Upper lobe of left lung (tissue), 6 donors: ENCODE results near the gene CYFIP2. TPM values are rescaled to one million over a fixed set of nuclear protein-coding genes. Genes with fewer than 3 reads are reported as not detected.
"Not testable (repeated sequence)": the region's sequence is repeated elsewhere in the genome, so short reads cannot be mapped to it uniquely, and the experiment has no call there.

ENCODE experiments used
- ATAC-seq, 2 donors: fragments of 200-7000 bp; cut with Tn5 transposase; one replicate each; pipeline ENCODE4 v1.9.1; 2022; ENCODE audit warnings: mild to moderate bottlenecking in 2 of 2, moderate library complexity in 2 of 2; ENCODE audit not compliant: low FRiP score in 2 of 2
- DNase-seq, 2 donors: peaks; one replicate each; pipeline ENCODE4 v3.0.0-alpha.2; 2019 to 2020
- H3K27ac ChIP-seq, 4 donors: fragments of 200-600 bp; sonication (generic); one replicate each; pipeline ENCODE4 v1.5.1; 2016 to 2019
- H3K27me3 ChIP-seq, 4 donors: fragments of 200-600 bp; sonication (generic); one replicate each; pipeline ENCODE4 v1.5.1; 2017 to 2019
- H3K36me3 ChIP-seq, 4 donors: fragments of 200-600 bp; sonication (generic); one replicate each; pipeline ENCODE4 v1.5.1; 2016 to 2019
- H3K4me1 ChIP-seq, 4 donors: fragments of 200-600 bp; sonication (generic); one replicate each; pipeline ENCODE4 v1.5.1; 2018 to 2019
- H3K4me3 ChIP-seq, 4 donors: fragments of 200-600 bp; sonication (generic); one replicate each; pipeline ENCODE4 v1.5.1; 2017 to 2019; ENCODE audit warnings: mild to moderate bottlenecking in 2 of 4, moderate library complexity in 1 of 4
- H3K9me3 ChIP-seq, 4 donors: fragments of 200-600 bp; sonication (generic); one replicate each; pipeline ENCODE4 v1.5.1; 2018 to 2019
- CTCF ChIP-seq, 6 experiments: fragments of 450-650 bp in 4 of 6; fragments of 200-600 bp in 2 of 6; sonication (generic) in 2 of 6; IDR thresholded peaks; one replicate each; pipeline ENCODE4 v1.5.1; 2016 to 2019; ENCODE audit warnings: antibody characterized with exemption in 6 of 6
- EP300 ChIP-seq, 4 donors: sonication (generic); formaldehyde crosslinking; IDR thresholded peaks; one replicate each; pipeline ENCODE4 v1.5.1; 2017; ENCODE audit warnings: antibody characterized with exemption in 4 of 4, control low read depth in 2 of 4
- POLR2A ChIP-seq, 4 donors: fragments of 450-650 bp; IDR thresholded peaks; one replicate each; pipeline ENCODE4 v1.5.1; 2016 to 2017; ENCODE audit warnings: antibody characterized with exemption in 4 of 4, mild to moderate bottlenecking in 2 of 4
- POLR2AphosphoS5 ChIP-seq, 2 donors: sonication (generic); formaldehyde crosslinking; IDR thresholded peaks; one replicate each; pipeline ENCODE4 v1.5.1; 2017; ENCODE audit warnings: antibody characterized with exemption in 2 of 2
- WGBS, 2 donors: methylation state at CpG; one replicate each; pipeline ENCODE4 v1.1.5; 2017 to 2018; 5-methylcytosine and 5-hydroxymethylcytosine counted together
- total RNA-seq, 6 donors: library from RNA; depleted of rRNA in 4 of 6; stranded (reverse); fragments of >200 nt in 4 of 6; gene quantifications; one replicate each; pipeline versions ENCODE4 v1.1.0 to v1.2.1, GENCODE V29; 2016 to 2021
- donor health status: DM: no; HTN: no; CAD: no; lungs with moderate emphysema.
- donor health status: DM: no; HTN: yes; CAD: no; lungs with severe emphysema.

The CYFIP2 gene
- total RNA-seq, 6 donors from 2014 or later: 39.6 to 71.8 (median 47.7) TPM

GRCh38 chr5:157390551-157391297 lies 124.8 kb downstream of the CYFIP2 start:
- ATAC-seq (peak; percentile 11 to 69), DNase-seq (peak in 1 of 2 donors; percentile 73)
- 64 to 70% methylated on average over 13 to 15 of the region's 15 CpGs for WGBS, 2 donors
- Histone ChIP-seq H3K4me3 (no peak overlapping the region), H3K27ac (peak overlapping the region in 1 of 4 donors; percentile 33), H3K36me3 (peaks cover 0 to 19% (median 9%) of the 10 kb centered on the region in 4 donors), H3K4me1 (no peaks in the 10 kb centered on the region), H3K9me3 (no peaks in the 10 kb centered on the region), H3K27me3 (no peaks in the 10 kb centered on the region)
- TF ChIP-seq POLR2A (IDR thresholded peaks at IDR 0.05) (no peak), EP300 (IDR thresholded peaks at IDR 0.05) (no peak), POLR2AphosphoS5 (IDR thresholded peaks at IDR 0.05) (no peak)

GRCh38 chr5:157398305-157398704 lies 132.4 kb downstream of the CYFIP2 start:
- Histone ChIP-seq H3K4me3 (no peak overlapping the region), H3K36me3 (peaks cover 0 to 4% (median 1%) of the 10 kb centered on the region in 4 donors), H3K9me3 (no peaks in the 10 kb centered on the region), H3K27me3 (no peaks in the 10 kb centered on the region), H3K27ac (no peak overlapping the region), H3K4me1 (no peaks in the 10 kb centered on the region)
- ATAC-seq (no peak), DNase-seq (no peak)
- no peak for TF ChIP-seq CTCF (IDR thresholded peaks at IDR 0.05)
- TF ChIP-seq POLR2AphosphoS5 (IDR thresholded peaks at IDR 0.05): no peak
- no peak for TF ChIP-seq POLR2A (IDR thresholded peaks at IDR 0.05)
- no peak for TF ChIP-seq EP300 (IDR thresholded peaks at IDR 0.05)

- Histone ChIP-seq H3K27me3 (no peaks in the 10 kb centered on the region), H3K9me3 (peaks cover 0 to 5% (median 2%) of the 10 kb centered on the region in 4 donors), H3K4me3 (no peak overlapping the region), H3K27ac (no peak overlapping the region), H3K4me1 (no peaks in the 10 kb centered on the region), H3K36me3 (no peaks in the 10 kb centered on the region)
- whole genome bisulfite sequencing, 2 donors: 73 to 80% methylated on average over 4 to 5 of the region's 5 CpGs
- DNase-seq (no peak), ATAC-seq (no peak)
- no peak for TF ChIP-seq POLR2A (IDR thresholded peaks at IDR 0.05)
- no peak for TF ChIP-seq EP300 (IDR thresholded peaks at IDR 0.05)
- no peak for TF ChIP-seq CTCF (IDR thresholded peaks at IDR 0.05)
- no peak for TF ChIP-seq POLR2AphosphoS5 (IDR thresholded peaks at IDR 0.05)
These were observed 135.0 kb downstream of the CYFIP2 start for GRCh38 chr5:157400741-157401495.

- H3K4me3 ChIP-seq: no peak overlapping the region
These were observed 149.9 kb downstream of the CYFIP2 start for GRCh38 chr5:157415838-157416237.

GRCh38 chr5:157419521-157419920 lies 153.6 kb downstream of the CYFIP2 start:
- ATAC-seq, H3K9me3 ChIP-seq, H3K27ac ChIP-seq, H3K36me3 ChIP-seq, H3K4me3 ChIP-seq, H3K4me1 ChIP-seq, H3K27me3 ChIP-seq: not testable (repeated sequence)
- DNase-seq: peak in 1 of 2 donors; percentile 73
- WGBS, 2 donors: 100% methylated on average over 8 to 12 of the region's 30 CpGs

More at GRCh38 chr5:157415838-157416237, 149.9 kb downstream of the CYFIP2 start:
- Histone ChIP-seq H3K9me3 (no peaks in the 10 kb centered on the region), H3K4me1 (no peaks in the 10 kb centered on the region), H3K27me3 (no peaks in the 10 kb centered on the region), H3K36me3 (no peaks in the 10 kb centered on the region), H3K27ac (no peak overlapping the region)
- TF ChIP-seq EP300 (IDR thresholded peaks at IDR 0.05) (no peak), POLR2A (IDR thresholded peaks at IDR 0.05) (no peak), CTCF (IDR thresholded peaks at IDR 0.05) (no peak), POLR2AphosphoS5 (IDR thresholded peaks at IDR 0.05) (no peak)
- DNase-seq (no peak), ATAC-seq (no peak)

- H3K27ac ChIP-seq, ATAC-seq, H3K9me3 ChIP-seq, H3K27me3 ChIP-seq, DNase-seq, H3K4me1 ChIP-seq, H3K36me3 ChIP-seq, H3K4me3 ChIP-seq: not testable (repeated sequence)
- 92 to 94% methylated on average over 5 of the region's 5 CpGs for WGBS, 2 donors
These were observed 164.0 kb downstream of the CYFIP2 start for GRCh38 chr5:157429920-157430319.
